NCI-H524 treated with DMSO at 0.1 percent for 48 hours (cell line): Measurements from ENCODE around the gene NOX4.
"Not testable (repeated sequence)": the region's sequence is repeated elsewhere in the genome, so short reads cannot be mapped to it uniquely, and the experiment has no call there.

Experiments
- DNase-seq: peaks from one replicate; lab custom pipeline; 2025; lab: John Stamatoyannopoulos, UW

Gene NOX4

GRCh38 chr11:89295023-89295422 lies 196.2 kb downstream of the NOX4 start:
- DNase-seq, result not testable (repeated sequence)

DNA sequence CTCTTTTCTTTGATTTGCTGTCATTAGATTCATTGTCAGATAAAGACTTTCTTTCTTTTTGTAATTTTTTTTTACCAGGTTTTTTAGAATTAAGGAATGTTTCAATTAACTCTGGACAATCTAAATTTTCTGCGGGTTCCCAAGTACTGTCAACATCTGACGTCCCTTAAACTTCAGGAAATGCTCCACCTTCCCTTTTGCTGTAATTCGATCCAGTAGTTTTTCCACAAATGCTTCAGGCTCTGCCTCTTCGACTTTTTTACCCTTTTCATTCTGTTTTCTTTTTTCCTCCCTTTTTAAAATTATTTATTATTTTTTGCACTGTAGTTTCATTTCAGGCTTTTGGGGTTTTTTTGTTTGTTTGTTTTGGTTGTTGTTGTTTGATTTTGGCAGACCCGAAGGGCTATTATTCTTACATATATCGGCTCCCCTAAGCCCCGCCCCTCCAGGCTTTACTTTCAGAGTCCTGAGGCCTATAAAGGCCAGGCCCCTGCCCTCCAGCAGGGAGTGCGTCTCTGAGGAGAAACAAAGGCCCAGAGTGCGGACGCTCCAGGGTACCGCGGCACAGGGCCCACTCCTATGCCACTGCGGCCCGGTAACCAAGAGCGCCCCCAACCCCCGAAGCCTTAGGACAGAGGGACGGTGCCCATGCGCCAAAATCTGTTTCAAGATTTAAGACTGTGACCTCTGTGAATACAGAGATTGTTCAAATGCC lies 197.1 kb downstream of the NOX4 start:
- no peak for DNase-seq

DNA sequence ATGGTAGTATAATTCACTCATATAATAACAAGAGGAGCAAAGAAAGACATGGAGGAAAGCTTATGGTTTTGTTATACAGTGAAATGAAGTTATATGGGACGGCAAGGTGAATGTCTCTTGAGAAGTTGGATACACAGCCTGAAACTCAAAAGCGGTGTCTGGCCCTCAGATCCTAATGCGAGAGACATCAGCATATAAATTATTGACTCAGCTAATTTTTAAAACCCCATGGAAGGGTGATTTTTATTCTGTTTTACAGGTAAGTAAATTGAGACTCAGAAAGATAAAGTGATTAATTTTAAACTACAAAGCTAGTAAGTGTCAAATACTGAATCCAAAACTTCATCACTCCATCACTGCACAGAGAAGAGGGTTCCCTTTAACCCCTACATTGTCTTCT lies 203.2 kb downstream of the NOX4 start:
- DNase-seq, result not testable (repeated sequence)

DNA sequence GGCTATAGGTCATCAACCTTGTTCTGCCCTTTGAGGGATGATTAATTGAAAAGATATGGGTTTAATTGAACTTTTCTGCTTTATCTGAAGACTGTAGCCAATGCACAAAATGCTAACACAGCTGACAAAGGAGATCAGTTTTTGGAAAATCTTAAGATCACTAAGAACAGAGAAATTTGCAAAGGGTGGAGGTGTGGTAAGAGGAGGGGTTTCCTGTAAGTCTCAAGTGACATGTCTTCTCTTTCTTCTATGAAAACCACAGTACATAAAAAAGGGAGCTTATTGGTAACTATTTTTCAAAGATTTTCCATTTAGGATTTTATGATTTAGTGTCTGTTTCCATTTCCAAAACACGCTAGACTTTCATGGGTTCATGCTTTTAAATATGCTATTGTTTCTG lies 204.6 kb downstream of the NOX4 start:
- not testable (repeated sequence) for DNase-seq

GRCh38 chr11:89281032-89281677 lies 210.0 kb downstream of the NOX4 start:
- DNase-seq, result not testable (repeated sequence)

DNA sequence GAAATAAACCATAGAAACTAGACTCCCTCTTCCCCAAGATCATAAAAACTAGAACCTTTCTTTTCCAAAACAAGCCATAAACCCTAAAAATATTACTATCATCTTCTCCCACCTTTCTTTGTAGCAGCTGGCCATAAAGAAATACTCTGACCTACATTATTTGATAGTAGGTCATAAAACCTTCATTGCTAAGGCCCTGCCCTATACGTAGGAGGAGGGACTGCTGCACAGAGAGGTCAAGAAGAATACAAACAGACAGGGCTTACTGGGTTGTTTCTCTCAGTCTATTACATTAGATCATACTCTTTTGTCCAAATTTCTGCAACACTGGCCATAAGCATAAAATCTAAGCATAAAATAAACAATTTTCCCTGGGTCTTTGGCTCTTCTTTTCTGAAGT lies 212.0 kb downstream of the NOX4 start:
- no peak for DNase-seq

DNA sequence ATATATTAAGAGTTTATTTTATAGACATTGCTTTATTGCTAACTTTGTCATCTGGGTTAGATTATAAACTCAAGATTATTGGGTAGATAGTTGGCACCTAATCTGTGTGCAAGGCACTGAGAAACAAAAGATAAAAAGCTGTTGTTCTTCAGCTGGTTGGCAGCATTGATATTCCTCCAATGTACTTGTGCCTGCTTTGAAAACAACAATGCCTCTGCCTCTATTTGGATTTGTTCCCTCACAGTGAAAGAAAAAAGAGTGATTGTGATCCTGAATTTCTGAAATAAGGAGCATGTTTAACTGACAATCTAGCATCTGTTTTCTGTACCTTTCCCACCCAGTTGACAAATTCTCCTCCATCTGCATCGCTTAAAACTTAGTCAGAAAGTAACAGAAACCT lies 215.2 kb downstream of the NOX4 start:
- DNase-seq, result no peak
